T-helper 1 cell treated with Interleukin-12 subunit alpha and Interleukin-12 subunit beta and Interleukin-4 antibody, amounts not matched to agents 30 ng/mL and 1 ng/mL, for 36 hours (primary cell): ENCODE measurements around the gene ABCF2. TPM values are rescaled to one million over a fixed set of nuclear protein-coding genes. Genes with fewer than 3 reads are reported as not detected.

Source experiments
- intact Hi-C: fragments of 100-400 bp; cut with micrococcal nuclease; formaldehyde crosslinking; loops from one replicate; pipeline ENCODE4 v1.15.1; 2024
- total RNA-seq: library from RNA; stranded (reverse); gene quantifications from 2 replicates; pipeline ENCODE4 v1.2.3, GENCODE V29; 2022

ABCF2 gene
- total RNA-seq, result 43.3 and 47.8 TPM in 2 replicates

DNA sequence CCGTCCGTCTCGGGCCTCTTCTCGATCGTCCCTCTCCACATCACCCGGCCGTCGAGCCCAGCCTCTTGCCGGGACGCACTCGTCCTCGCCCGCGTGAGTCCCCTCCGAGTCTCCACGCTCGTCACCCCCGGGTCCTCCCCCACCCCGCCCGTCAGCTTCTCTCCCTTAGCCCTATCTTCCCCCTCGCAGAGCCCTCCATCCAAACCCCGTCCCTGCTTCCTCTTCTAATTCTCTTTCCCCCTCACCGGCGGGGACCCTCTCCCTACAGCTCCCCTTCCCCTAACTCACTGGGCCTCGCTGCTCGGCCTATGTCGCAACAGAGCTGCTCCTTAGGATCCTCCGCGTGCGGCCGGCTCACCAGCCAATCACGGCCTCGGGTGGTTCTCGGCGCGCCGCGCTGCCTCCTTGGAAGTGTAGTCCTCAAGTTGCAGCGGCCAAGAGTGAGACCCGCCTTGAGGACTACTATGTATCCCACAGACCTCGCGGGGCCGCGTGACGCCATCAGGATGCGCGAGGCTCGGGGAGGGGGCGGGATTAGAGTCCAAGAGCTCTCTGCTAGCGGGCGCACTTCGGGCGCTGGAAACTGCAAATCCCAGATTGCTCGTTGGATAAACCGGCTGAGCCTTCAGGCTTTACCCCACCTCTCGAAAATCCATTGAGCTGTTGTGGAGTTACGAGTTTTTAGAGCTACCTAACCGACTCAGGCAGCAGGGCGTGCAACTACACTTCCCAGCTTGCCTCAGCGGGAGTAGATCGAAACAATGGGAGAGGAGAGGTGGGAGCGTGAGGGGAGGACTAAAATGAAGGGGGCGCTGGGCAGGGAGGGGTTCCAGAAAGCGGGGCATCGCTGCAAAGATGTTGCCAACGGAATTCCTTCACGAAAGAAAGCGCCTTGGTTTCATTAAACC, at the start of gene ABCF2:
ABCF2 (minus strand) TSS at position 331 of the 908 bp plus-strand sequence. CDS start 747 bp downstream, outside the sequence.
- intact Hi-C loops, result loop anchor here (1.0 to 5.0 kb wide), 14 partner anchors 17 to 1510 kb away; partner anchors contain the start of genes ABCB8, ATP6V0E2, NUB1 and TMUB1

DNA sequence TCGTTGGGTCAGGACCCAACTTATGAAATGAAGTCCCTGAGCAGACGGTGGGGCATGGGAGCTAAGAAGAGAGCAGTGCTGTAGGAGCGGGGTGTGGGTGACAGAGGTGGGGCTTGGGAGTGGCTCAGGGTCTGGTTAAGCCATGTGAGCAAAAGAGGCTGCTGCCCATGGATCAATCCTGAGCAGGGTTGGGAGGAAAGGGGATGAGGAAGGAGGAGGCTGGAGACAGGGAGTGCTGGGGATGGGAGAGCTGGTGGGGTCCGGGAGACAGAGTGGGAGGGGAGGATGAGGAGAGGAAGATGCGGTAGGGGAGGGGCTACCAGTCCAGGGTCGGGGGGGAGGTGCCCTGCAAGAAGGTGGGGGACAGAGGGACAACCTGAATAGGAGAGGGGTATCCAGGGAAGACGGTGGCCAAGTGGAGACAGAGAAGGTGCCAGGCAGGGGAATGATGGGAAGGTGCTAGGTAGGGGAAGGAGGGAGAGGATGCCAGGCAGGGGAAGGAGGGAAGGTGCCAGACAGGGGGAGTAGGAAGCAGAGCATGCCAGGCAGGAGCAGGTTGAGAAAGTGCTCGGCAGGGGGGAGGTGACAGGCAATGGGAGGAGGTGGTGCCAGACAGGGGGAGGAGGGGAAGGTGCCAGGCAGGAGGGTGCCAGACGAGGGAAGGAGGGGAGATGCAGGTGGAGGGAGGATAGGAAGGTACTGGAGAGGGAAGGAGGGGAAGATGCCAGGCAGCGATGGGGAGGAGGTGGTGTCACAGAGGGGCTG, 49.0 kb upstream of the ABCF2 start:
- intact Hi-C loops, result no loop called here

DNA sequence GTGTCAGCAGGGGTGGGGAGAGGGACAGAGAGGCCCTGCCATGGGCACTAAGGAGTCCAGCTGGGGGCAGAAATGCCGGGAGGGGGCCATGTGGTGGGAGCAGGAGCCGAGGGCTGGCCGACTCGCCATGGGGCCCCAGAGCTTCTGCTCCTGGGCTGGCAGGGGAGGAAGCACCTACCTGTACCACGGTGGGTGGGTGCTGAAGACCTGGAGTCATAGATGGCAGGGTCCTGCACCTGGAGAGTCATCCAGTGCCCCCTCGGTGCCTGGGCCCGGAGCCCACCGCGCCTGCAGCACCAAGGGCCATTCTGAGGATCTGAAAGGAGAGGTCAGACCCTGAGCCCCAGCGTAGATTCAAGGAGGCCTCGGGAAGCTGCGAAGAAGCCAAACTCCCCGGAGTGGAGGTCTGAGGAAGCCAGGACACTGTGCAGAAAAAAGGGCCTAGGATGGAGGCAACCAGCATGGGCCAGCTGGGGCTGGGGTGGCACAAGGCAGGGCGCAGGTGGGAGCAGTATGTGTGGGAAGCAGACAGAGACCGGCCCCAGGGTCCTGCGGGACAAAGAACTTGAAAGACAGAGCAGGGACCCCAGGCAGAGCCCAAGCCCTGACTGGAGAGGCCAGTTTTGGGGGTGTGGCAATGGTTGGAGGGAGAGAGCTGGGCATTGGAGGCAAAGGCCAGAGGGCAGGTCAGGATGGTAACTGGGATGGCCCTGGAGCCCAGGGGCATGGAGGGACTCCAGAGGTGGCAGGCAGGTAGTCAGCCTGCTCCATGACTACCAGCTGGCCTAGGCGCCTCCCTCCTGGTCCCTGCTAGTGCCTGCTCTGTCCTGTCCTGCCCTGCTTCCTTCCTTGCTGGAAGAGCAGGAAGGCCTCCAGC, 48.2 kb upstream of the ABCF2 start:
- intact Hi-C loops, result no loop called here

DNA sequence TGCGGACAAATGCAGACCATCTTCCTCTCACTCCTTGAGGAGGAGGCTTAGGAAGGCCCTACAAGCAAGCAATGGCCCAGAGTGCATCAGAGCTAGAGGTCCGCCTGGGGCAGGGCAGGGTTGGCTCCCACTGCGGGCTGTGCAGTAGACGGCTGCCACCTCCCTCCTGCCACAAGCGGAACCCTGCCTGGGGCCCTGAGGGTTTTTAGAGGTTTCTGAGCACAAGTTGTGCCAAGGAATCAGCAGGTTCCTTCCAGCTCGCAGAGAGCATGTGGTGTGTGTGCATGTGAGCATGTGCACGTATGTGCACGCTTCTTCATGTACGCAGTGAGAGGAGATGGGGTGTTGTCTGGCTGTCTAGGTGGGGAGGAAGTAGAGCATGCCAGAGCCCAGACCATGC, 47.4 kb upstream of the ABCF2 start:
- intact Hi-C loops, result no loop called here

DNA sequence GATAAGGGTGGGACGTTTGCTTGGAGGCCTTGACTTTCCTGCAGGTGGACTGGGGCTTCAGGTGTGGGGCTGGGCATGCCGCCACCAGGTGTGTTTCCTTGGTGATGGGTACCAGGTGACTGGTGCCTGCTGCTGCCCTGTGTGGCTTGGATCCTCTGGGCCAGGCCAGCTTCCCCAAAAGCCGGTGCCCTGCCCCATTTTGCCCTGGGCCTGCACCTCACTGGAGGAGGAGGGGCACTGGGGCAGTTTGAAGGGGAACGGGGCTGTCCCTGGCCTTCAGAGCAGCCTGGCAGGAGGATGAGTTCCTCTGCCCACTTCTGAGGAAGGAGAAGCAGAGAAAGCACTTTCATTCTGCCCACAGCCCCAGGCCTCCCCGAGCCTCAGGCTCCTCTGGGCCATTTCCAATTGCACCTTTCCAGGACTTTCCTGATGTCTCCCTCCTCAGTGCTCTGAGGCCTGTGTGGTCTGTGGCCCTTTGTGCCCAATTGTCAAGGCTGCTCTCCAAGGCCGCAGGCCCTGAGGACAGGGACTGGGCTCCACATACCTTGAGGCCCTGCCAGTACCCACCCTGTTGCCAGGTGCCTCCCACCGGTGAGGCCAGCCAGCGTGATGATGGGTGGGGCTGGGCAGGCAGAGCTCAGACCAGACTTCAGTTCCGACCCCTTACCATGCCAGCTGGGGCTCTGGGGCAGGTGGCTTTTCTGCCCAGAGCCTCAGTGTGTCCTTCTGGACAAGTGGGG, 46.8 kb upstream of the ABCF2 start:
- intact Hi-C loops, result no loop called here

DNA sequence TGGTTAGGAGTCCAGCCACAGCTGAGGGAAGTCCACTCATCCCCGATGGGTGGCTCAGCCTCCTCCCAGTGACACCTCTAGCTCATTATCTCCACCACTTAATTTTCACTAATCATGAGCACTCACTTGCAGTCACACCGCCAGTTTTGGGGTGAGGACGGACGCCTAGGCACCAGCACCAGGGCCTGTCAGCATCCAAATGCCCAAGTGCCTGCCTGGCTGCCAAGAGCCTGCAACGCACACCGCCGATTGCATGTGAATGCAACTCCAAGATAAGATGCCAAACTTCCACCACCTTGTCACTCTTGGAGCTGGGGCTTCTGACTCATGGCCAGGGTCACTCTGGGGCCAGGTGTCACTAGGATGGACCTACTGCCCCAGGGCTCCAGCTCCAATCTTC, 45.9 kb upstream of the ABCF2 start:
- intact Hi-C loops, result no loop called here

DNA sequence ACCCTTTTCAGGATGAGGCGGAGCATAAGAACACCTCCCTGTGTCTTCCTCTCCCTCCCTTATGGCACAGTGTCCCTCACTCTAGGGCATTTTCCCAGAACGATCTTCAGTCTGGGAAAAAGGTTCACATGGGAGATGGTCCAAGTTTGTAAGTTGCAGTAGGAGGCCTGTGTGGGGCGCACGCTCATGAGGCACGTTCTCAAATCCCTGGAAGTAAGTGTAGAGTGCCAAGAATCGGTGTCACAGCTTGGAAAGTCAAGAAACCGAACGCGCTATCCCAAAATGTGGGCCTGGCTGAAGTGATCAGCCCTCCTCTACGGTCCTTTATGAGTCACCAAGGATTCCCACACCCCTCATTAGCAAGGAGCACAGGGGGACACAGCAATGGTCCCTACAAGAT, 45.4 kb upstream of the ABCF2 start:
- intact Hi-C loops, result no loop called here

DNA sequence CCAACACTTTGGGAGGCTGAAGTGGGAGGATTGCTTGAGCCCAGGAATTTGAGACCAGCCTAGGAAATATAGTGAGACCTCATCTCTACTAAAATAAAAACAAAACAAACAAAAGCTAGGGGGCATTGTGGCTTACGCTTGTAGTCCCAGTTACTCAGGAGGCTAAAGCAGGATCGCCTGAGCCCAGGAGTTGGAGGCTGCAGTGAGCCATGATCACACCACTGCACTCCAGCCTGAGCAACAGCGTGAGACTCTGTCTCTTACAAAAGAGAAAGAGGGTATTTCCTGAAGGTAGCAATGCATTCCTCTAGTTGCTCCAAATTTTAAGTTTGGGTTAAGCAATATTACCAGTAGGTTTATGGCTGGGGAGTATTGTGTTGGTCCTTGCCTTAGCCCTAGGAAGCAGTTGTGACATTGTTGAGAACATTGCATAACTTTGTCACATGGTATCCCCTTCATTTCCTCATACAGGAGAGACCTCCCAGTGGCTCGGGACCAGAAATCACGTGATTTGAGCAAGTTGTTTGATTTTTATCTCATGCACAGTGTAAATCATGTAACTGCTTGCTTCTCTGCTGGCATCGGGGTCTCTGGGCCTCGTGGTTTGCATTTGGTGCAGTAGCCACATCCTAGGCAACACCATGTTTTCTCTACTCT, 44.8 kb upstream of the ABCF2 start:
- intact Hi-C loops, result no loop called here

DNA sequence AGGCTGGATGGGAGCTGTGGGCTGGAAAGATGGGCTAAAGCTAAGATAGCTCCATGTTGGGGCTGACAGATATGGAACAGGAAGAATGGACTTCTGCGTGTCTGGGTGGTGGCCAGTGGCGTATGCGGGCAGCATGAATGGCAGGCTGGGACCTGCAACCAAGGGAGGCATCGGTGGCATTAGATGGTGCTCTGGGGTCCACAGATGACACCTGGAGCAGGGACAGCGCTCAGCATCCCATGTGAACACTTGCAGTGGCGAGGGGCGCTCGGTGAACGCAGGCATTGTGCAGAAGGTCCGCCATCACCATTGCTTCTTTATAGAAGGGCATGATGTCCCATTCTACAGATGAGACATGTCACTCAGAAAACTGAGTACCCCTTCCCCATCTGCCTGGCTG, 42.5 kb upstream of the ABCF2 start:
- intact Hi-C loops, result no loop called here

DNA sequence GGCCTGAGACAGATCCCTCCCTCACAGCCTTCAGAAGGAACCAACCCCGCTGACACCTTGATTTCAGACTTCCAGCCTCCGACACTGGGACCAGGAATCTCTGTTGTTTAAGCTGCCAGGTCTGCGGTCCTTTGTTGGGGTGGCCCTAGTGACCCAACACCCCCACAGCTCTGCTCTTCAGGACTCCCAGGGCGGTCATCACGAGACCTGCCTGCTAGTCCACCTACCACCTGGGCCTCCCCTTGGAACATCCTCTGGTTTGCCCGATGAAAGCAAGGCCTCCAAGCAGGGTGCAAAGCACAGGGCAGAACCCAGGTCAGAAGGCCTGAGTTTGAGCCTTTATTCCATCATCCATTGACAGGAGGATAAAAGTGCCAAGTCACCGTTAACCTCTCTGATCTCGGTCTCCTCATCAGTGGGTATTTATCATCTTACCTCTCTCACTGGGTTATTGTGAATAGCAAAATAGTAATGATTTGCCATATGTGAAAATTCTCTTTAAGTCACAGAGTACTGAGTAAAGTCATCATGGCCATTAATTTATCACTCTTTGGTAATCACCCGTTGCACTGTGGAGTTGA, 38.4 kb upstream of the ABCF2 start:
- intact Hi-C loops, result no loop called here

DNA sequence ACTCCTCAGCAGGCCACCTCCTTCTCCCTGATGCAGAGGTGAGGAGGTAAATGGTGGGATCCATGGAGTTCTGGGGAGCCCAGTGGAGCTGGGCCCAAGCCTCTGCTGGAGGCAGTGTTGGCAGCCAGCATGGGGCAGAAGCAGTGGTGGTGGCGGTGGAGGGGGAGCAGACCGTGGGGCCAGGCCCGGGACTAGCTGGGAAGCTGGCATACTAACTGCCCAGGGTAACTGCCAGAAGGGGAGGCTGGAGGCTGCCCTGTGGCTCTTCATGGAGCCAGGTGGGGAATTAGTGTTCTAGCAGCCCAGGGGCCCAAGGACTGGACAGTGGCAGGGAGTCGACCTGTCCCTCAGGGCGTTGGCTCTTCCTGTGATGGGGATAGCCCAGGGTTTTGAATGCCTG, 37.6 kb upstream of the ABCF2 start:
- intact Hi-C loops, result no loop called here

DNA sequence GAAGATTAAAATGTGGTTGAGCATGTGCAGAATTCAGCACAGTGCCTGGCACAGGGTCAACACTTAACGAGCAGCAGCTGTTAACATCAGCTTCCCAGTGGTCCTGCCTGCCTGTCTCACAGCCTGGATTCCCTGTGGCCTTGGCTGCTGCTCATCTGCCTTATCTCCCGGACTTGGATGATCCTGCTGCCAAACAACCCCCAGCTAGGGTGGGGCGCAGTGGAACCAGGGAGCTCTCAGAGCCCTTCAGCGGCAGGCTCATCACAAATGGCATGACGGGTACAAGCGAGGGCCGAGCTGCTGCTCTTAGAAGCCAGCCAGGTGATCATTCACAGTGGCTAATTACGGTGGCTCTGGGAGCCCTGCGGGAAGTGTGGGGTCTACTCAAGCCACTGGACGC, 34.5 kb upstream of the ABCF2 start:
- intact Hi-C loops, result no loop called here

DNA sequence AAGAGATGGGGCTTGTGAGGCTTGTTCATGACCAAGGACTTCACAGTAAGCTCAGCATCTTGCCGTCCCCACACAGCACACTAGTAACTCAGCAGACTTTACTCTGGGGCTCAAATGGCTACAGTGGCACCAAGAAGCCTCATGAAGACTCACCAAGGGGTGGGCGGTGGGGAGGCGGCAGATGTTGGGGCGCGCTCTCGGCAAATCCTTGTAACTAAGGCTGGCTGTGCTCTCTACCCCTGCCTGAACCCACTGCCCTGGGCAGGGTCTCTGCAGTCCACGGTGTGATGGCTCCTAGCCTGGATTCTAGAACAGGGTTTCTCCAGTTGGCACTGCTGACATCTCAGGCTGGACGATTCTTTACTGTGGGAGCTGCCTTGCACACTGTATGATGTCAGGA, 33.9 kb upstream of the ABCF2 start:
- intact Hi-C loops, result no loop called here

DNA sequence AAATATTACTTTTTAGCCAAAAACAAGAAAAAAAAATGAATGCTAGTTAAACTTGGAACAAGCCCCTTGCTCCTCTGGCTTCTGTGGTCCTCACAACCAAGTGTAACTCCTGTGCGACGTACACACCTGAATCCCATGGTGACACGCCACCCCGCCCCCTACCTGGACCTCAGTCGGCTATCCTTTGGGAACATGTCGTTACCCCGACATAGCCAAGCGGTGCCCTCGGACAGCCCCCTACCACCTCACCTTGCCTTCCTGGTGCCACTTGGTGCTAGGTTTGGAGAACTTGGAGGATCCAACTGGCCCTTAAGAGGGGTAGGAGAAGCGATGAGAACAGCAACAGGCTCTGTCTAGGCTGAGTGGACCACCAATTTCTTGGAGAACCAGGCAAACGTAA, 33.5 kb upstream of the ABCF2 start:
- intact Hi-C loops, result no loop called here

DNA sequence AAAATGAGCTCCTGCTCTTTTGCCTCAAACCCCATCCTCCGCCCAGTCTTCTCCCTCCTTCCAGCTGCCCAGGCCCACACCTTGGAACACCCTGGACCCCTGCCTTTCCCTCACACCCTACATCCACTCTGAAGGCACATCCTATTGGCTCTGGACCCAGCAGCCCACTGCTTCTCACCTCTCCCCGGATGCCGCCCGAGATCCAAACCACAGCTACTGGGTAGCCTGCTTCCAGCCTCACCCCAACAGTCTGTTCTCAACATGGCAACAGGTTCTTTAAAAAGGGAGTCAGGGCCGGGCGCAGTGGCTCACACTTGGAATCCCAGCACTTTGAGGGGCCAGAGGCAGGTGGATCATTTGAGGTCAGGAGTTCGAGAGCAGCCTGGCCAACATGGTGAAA, 31.0 kb upstream of the ABCF2 start:
- intact Hi-C loops, result no loop called here

DNA sequence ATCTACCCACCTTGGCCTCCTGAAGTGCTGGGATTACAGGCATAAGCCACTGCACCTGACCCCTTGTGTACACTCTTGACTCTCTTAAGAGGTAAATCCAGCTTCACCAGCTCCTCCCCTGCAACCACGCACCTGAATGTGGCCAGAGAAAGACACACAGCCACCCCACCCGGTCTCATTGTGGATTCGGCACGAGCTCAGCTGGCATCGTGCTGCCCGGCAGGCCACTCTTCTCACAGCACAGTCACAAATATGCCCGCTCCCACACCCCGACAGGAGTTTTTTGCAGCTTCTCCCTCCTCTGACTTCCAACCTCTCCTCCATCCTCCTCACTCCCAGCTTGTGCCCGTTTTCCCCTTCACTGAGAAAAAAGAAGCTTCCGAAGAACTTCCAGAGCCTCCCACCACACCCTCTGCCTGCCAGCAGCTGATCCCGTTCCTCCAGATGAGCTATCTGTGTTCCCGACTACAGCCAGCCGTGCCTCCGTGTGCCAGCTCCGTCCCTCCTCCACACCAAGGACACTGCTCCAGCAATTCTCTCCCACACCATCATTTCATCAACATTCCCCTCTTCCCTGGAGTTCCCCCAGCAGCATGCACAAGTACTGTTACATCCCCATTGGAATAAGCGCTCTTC, 29.5 kb upstream of the ABCF2 start:
- intact Hi-C loops, result no loop called here

DNA sequence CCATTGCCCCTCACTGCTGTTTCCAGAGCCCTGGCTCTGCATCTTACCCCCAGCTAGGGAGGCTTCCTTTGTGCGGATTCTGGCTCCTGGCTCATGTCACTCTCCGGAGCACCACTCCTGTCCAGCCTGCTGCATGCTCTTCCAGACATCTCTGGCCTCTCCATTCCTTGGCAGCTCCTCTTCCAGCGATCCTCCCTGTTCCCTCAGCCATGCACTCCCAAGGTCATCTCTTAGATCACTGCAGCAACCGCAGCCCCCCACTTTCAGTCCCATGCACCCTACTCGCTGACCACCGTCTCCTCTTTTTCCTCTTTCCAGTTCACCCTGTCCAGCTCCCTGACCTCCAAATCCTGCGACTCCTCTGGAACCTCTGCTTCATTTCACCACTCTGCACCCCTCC, 28.4 kb upstream of the ABCF2 start:
- intact Hi-C loops, result no loop called here

DNA sequence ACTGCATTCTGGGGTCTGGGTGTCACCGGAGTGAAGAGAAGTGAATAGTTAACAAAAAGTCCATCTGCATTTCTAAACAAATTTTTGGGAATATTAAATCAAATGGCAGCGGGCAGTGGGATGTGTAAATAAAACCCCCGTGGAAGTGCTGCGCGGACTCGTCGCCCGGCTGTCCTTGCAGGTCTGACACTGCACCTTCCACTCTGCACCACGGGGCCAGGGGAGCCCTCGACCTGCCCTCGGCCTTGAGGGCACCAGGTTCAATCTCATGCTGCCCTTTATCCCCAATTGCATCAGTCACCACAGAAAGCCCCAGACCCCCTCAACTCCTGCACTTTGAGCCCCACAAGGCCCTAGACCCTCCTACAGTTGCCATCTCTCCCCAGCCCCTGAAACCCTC, 27.8 kb upstream of the ABCF2 start:
- intact Hi-C loops, result no loop called here

DNA sequence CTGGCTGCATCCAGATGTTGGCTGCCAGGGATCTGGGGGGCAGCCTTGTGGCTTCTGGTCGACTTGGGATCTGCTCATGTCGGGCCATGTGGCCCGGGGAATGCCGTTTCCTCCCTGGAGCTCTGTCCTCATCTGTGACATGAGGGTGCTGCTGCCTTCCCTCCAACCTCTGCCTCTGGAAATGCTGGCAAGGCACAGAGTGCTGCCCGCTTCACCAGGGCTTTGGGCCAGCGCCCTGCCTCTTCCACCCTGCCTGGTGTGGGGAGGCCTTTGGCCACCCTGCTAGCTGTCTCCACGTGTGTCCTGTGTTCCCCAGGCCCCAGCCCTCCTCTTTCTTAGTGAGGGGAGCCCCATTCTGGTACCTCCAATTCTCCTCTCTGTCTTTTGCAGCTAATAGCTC, 27.3 kb upstream of the ABCF2 start:
- intact Hi-C loops, result no loop called here
